GM19193 (cell line): ENCODE data around the gene SKIC8.

Experiments
- POLR2A ChIP-seq: IDR thresholded peaks from 4 replicates; pipeline ENCODE4 v1.6.1; 2011; ENCODE audit not compliant: insufficient read depth, insufficient read length; ENCODE audit errors: extremely low read depth

Gene SKIC8

DNA sequence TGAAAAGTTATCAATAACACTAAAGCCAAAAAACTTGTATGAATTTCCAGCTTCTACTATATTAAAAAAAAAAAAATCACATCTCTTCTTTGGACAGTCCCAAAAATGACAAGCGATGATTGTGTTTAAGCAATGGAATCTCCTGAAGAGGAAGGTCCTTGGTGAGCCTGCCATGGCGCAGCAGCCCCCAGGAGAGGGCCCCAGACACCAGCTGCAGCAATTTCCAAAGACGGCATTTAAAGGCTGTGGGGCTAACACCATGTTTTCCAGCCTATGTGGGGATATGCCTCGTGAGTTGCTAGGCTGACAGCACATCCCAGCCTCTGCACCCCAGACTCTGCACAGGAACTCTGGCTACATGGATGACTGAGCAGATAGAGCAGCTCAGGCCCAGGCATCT, 14.7 kb downstream of the SKIC8 start:
- no peak for TF ChIP-seq POLR2A

DNA sequence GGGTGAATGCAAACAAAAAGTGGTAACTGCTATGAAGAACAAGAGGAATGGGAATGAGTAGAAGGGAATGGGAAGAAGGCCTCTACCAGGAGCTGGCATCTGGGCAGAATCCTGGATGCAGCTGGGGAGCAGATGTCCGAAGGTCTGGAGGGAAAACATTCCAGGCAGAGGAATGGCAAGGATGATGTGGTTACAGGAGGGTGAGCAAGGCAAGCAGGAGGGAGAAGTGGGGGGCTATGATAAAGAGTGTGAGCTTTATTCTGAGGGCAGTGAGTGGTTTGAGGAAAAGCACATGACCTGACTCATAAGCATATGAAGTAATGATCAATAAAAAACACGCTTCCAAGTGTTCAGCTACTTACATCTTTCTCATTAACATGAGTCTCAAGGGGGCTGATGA, 17.1 kb downstream of the SKIC8 start:
- TF ChIP-seq POLR2A = no peak

GRCh38 chr15:78280319-78281072, 18.9 kb downstream of the SKIC8 start:
- TF ChIP-seq POLR2A = no peak

DNA sequence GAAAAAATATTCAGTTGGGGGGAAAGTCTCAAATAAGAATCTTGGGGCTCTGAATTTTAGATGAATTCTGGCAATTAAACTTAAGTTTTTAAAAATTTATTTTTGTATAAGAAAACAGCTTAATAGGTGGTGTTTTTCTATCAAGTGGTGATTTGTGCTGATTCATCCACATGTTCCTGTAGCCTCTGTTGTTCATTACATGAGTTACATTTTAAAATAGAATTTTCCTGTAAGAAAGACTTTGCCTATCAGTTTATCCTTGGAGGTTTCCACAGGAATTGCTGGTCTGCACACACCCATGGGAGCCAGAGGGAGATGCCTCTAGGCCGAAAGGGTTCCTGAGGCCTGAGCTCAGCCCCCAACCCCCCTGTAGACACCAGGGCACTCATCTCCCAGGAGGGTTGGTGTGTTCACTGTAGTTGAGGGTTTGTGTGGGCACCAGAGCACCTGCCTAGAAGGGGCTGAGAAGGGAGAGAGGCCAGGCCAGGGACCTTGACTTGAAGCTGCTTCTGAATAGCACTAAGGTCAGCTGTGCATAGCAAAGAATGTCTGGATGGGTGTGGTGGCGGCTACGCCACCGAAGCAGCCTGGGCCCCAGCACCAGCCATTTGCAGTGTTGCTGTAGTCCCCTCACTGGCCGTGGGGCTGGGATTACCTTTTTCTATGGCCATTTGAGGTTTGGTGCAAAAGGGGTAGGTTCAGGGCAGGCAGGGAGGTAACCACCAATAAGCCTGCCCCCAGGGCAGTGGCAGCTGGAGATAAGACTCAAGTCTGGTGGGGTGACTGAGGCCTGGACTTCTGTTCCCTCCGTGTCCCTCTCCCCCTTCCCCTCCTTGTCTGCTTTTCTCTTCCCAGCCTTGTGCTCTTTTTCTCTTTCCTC, 23.1 kb downstream of the SKIC8 start:
- no peak for TF ChIP-seq POLR2A

GRCh38 chr15:78274994-78275393, 24.4 kb downstream of the SKIC8 start:
- no peak for TF ChIP-seq POLR2A

DNA sequence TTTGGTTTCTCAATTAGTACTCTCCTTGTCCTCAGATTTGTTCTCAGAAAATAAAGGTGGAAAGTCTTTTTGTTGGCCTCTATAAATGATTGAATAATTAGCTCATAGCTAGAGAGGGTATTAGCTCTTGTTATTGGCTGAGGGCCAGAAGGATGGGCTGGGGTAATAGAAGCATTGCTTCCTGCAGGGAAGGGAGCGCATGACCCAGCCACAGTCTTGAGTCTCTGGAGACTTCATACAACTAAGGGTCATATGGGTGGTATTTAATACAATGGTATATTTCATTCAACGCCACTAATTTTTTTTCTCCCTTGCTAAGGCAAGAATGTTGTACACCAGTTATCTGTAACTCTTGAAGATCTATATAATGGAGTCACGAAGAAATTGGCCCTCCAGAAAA, 26.6 kb downstream of the SKIC8 start:
- TF ChIP-seq POLR2A = no peak

- no peak for TF ChIP-seq POLR2A
These were observed 27.1 kb downstream of the SKIC8 start for GRCh38 chr15:78272316-78272715.

GRCh38 chr15:78266806-78267205, 32.6 kb downstream of the SKIC8 start:
- no peak for TF ChIP-seq POLR2A

DNA sequence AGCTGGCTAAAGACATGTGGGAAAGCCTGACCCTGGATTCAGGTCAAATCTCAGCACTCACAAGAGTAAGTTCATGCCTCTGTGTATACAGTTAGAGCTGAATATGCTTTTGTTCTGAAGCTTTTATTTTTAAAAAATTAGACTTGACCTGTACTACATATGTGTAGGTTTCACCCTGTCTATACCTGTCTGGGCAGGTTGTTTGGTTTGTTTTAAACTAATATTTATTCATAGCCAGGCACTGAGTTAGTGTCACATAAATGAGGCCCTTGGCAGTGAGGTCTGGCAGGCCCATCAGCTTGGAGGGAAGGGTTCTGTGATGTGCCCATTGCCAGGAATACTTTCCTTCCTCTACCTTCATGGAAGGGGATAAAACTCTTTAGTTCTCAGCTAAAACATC, 33.2 kb downstream of the SKIC8 start:
- TF ChIP-seq POLR2A = no peak

DNA sequence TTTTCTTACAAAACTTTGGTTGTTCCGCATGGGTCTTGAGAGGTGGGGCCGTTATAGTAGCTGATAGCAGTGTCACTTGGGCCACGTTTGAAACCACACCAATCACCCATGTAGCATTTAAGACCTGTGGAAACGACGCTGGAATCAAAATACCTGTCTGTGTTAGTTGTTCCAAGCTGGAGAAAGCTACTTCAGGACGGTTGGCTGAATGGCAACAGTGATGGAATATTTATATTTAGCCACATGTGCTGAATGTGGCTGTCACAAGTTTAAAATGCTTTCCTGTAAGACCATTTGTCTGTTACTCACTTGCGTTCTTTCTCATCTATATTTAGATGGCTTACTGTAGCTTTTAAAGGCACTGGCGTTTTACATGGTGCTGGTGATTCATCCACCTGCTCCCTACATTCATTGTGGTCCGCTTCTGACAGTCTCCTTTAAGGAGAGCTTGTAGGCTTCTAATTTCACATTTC, 33.6 kb downstream of the SKIC8 start:
- no peak for TF ChIP-seq POLR2A

DNA sequence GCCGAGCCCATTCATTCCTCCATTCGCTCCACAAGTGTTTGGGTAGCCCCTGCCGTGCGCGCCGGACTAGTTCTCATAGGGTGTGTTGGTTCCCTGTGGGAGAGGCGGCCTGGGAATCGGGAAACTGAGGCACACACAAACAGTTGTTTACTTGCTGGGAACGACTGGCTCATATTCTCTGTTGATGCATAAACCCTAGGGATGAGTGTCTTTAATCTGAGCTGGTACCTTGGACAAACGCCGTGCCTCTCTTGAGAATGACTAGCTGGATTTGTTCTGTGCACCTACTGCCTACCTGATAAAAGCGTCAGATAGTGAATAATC, 34.3 kb downstream of the SKIC8 start:
- no peak for TF ChIP-seq POLR2A

GRCh38 chr15:78264304-78265136, 34.9 kb downstream of the SKIC8 start, which contains the start of gene DNAJA4:
Gene DNAJA4, plus strand, starts transcription at chr15:78264562. Its CDS starts 202 bp downstream, at chr15:78264764.
- no peak for TF ChIP-seq POLR2A

- TF ChIP-seq POLR2A = no peak
These were observed 35.5 kb downstream of the SKIC8 start for GRCh38 chr15:78263907-78264303.

- no peak for TF ChIP-seq POLR2A
These were observed 36.0 kb downstream of the SKIC8 start for GRCh38 chr15:78263351-78263781.

GRCh38 chr15:78261062-78261461, 38.3 kb downstream of the SKIC8 start:
- TF ChIP-seq POLR2A = no peak
